ENCODE measurements around the gene IGF1. TPM values are rescaled to one million over a fixed set of nuclear protein-coding genes. Genes with fewer than 3 reads are reported as not detected.

Gene IGF1
- total and polyA plus RNA-seq, 12 donors, result 1.7 to 28.4 (median 16.5) TPM

- no peak for TF ChIP-seq POLR2A (IDR thresholded peaks at IDR 0.05)
- no peak for TF ChIP-seq CTCF (IDR thresholded peaks at IDR 0.05)
- Histone ChIP-seq H3K27me3 (no peaks in the 10 kb centered on the region), H3K4me3 (peak overlapping the region in 1 of 4 donors; percentile 49), H3K36me3 (replicated peaks in 1 of 2) (no peaks in the 10 kb centered on the region), H3K27ac (peak overlapping the region in 2 of 5 donors; percentile 6 to 48), H3K9me3 (replicated peaks in 1 of 3) (no peaks in the 10 kb centered on the region), H3K4me1 (replicated peaks in 1 of 2) (peaks cover 0 to 15% of the 10 kb centered on the region in 2 donors)
- WGBS, 4 donors, result 48 to 56% (median 52%) methylated on average over 3 of the region's 3 CpGs
- no peak for DNase-seq
- intact Hi-C loops (cut with DNase I), result no loop called here
These were observed 3.7 kb upstream of the IGF1 start for GRCh38 chr12:102484017-102484416.

GRCh38 chr12:102483466-102483865 lies 3.1 kb upstream of the IGF1 start:
- intact Hi-C loops (cut with DNase I), result no loop called here
- Histone ChIP-seq H3K9me3 (replicated peaks in 1 of 3) (no peaks in the 10 kb centered on the region), H3K4me3 (no peak overlapping the region), H3K27me3 (no peaks in the 10 kb centered on the region), H3K27ac (no peak overlapping the region), H3K4me1 (replicated peaks in 1 of 2) (peaks cover 0 to 15% of the 10 kb centered on the region in 2 donors), H3K36me3 (replicated peaks in 1 of 2) (no peaks in the 10 kb centered on the region)
- DNase-seq, result no peak
- TF ChIP-seq CTCF (IDR thresholded peaks at IDR 0.05) (no peak), POLR2A (IDR thresholded peaks at IDR 0.05) (no peak)
- WGBS, 4 donors, result 83 to 95% (median 92%) methylated on average over 2 of the region's 2 CpGs

- Histone ChIP-seq H3K36me3 (replicated peaks in 1 of 2) (no peaks in the 10 kb centered on the region), H3K9me3 (replicated peaks in 1 of 3) (no peaks in the 10 kb centered on the region), H3K4me1 (replicated peaks in 1 of 2) (peaks cover 0 to 15% of the 10 kb centered on the region in 2 donors), H3K4me3 (no peak overlapping the region), H3K27me3 (no peaks in the 10 kb centered on the region), H3K27ac (no peak overlapping the region)
- TF ChIP-seq POLR2A (IDR thresholded peaks at IDR 0.05) (no peak), CTCF (IDR thresholded peaks at IDR 0.05) (no peak)
- no peak for DNase-seq
- intact Hi-C loops (cut with DNase I), result no loop called here
These were observed 1.5 kb upstream of the IGF1 start for GRCh38 chr12:102481705-102482425.

- intact Hi-C loops (cut with DNase I), result no loop called here
- no peaks in the 10 kb centered on the region for H3K9me3 ChIP-seq (replicated peaks in 1 of 3)
- peak overlapping the region in 1 of 4 donors; percentile 47 for H3K4me3 ChIP-seq
- WGBS, 4 donors, result 39 to 52% (median 44%) methylated on average over 4 of the region's 4 CpGs
- H3K27me3 ChIP-seq, result no peaks in the 10 kb centered on the region
- no peak for DNase-seq
- peaks cover 0 to 15% of the 10 kb centered on the region in 2 donors for H3K4me1 ChIP-seq (replicated peaks in 1 of 2)
- peak overlapping the region in 2 of 5 donors; percentile 8 to 47 for H3K27ac ChIP-seq
- no peaks in the 10 kb centered on the region for H3K36me3 ChIP-seq (replicated peaks in 1 of 2)
- no peak for TF ChIP-seq CTCF (IDR thresholded peaks at IDR 0.05)
- no peak for TF ChIP-seq POLR2A (IDR thresholded peaks at IDR 0.05)
These were observed 424 bp downstream of the IGF1 start for GRCh38 chr12:102479939-102480338.

Measured in adrenal gland (tissue), 12 donors.